GM21529 (cell line): ENCODE data around the gene UNC119B.
A peak's percentile ranks its signal among the peaks of the same experiment; 100 is the strongest.

Experiments used
- ATAC-seq: cut with Tn5 transposase; IDR thresholded peaks from one replicate; pipeline ENCODE4 v1.9.1; 2021; ENCODE audit not compliant: unreplicated experiment

Gene UNC119B

DNA sequence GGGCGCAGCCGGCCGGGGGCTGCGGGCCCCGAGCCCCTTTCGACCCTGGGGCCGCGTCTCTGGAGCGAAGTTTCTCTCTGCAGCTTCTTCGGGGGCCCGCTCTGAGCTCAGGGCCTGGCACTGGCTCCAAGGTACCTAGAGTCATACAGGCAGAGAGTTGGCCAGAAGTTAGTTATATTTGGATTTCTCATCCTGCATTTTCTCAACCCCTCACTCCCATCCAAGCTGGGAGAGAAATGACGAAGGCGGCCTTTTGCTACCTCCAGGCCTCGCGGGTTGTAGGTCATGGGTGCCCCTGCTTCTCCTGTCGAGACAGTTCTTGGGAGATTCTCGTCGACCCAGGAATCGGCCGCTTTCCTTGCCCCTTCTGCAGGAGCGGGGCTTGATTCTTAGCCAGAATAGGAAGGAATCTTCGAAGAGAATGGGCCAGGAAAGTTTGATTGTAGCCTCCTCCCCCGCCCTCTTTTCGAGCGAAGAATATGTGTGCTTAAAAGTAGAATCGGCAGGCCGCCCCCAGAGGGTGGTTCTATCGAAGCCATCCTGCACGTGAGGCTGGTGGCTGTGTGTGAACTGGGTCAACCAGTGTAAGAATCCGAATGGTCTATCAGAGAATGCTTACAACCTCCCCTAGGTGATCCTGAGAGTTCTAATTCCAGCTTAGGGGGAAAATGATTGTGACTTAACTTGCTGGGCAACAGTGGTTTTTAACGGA, 22.5 kb upstream of the UNC119B start:
- no peak for ATAC-seq

GRCh38 chr12:120688527-120689071, 21.7 kb upstream of the UNC119B start:
- no peak for ATAC-seq

- no peak for ATAC-seq
These were observed 20.7 kb upstream of the UNC119B start for GRCh38 chr12:120689397-120690082.

- no peak for ATAC-seq
These were observed 20.2 kb upstream of the UNC119B start for GRCh38 chr12:120690083-120690450.

GRCh38 chr12:120690978-120691377, 19.3 kb upstream of the UNC119B start:
- no peak for ATAC-seq

DNA sequence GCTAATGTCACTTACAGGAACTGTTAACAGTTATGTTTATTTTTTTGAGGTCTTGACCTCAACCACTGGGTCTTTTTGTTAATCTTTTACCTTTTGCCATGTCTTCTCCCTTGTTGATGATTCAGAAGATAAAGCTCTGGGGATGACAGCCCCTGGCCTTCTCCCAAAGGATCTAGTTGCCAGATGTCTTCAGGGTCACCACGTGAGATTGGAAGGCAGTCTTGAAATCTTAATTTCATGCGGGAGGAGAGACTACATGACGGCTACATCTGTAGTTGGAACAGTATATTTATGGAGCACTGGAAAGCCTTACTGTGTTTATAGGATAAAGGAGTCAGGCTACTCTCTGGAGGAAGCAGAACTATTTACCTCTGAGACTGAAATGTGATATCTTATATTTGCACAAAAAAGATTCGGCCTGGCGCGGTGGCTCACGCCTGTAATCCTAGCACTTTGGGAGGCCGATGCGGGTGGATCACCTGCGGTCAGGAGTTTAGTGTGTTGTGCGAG, 17.7 kb upstream of the UNC119B start:
- no peak for ATAC-seq

DNA sequence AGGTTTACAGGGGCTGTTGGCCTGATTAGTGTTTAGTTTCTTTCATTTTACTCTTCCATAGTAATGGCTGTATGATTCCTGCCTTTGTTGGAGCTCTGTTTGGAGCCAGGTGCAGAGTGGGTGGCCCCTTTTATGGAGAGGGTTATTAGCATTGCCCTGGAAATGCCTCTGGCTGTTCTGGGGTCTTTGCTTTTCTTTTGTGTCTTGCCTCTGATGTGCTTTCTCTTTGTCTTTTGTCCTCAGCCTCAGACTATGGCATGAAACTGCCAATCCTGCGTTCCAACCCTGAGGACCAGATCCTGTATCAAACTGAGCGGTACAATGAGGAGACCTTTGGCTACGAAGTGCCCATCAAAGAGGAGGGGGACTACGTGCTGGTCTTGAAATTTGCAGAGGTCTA, 16.4 kb upstream of the UNC119B start:
- no peak for ATAC-seq

DNA sequence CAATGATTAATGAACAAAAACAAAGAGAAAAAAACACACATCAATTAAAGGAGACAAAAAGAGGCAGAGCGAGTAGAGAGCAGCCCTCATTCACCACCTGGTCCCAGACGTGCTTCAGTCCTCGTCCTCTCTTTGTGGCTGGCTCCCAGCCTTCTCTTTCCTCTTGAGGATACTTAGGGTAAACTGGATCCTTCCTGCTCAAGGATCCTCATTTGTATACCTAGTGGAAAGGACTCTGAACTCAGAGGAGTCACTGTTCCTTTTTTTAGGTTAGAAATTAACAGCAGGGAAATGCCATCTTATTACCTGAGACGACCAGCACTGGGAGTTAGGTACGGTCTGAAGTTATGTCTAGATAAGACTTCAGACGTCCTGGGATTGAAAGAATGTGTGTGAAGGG, 13.6 kb upstream of the UNC119B start:
- no peak for ATAC-seq

DNA sequence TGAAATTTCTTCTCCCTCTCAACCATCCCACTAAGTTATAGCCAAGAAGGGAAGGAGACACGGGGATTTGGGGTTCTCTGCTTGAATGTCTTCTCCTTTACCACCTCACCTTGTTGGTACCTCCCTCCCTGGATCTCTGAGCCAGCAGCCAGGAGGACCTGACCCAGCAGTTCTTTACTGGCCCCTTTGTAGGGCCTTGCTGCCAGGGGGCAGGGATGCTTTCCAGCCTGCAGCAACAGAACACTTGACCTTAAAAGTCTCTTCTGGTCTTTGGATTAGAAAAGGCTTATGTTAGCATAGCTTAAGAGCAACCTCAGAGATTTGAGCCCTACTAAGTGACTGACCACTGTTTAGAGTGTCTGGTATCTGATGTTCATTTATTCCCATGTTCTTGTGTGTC, 12.9 kb upstream of the UNC119B start:
- ATAC-seq = no peak

GRCh38 chr12:120698665-120699064, 11.6 kb upstream of the UNC119B start:
- ATAC-seq = no peak

GRCh38 chr12:120699553-120699952, 10.7 kb upstream of the UNC119B start:
- no peak for ATAC-seq

- no peak for ATAC-seq
These were observed 9.4 kb upstream of the UNC119B start for GRCh38 chr12:120700886-120701285.

- ATAC-seq = no peak
These were observed 7.6 kb upstream of the UNC119B start for GRCh38 chr12:120702637-120703036.

GRCh38 chr12:120703311-120703942, 6.8 kb upstream of the UNC119B start:
- no peak for ATAC-seq

- no peak for ATAC-seq
These were observed 4.6 kb upstream of the UNC119B start for GRCh38 chr12:120705618-120706017.

DNA sequence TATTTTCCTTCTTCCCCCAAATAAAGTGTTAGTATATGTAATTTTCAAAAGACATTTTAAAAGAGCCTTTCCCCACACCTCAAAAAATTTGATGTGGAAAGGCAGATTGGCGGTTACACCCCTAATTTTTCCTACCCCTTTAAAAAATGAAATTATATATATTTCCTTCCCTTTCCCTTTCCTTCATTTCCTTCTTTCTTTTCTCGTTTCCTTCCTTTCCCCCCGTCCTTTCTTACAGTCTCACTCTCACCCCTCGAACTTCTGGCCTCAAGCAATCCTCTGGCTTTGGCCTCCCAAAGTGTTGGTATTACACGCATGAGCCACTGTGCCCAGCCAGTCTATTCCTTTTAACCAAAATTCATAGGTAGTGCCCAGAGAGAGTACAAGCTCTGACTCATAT, 4.2 kb upstream of the UNC119B start:
- no peak for ATAC-seq

DNA sequence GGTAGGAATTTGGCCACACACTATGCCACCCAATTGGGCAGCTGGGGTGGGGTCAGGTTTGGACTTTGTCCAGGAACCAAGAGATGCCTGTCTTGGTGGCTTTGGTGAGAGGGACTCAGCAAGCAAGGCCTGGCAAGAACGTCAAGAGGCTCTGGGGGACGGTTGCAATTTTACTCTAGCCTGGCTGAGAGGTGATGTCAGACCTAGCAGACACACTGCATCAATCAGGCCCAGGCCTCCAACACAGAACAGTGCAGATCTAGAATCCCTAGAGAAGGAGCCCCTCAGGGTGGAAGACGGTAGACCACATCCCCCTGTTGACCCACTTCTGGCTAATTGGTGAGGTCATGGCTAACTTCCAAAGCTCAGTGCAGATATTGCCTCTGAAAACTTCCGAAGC, 1.6 kb upstream of the UNC119B start:
- ATAC-seq = no peak

DNA sequence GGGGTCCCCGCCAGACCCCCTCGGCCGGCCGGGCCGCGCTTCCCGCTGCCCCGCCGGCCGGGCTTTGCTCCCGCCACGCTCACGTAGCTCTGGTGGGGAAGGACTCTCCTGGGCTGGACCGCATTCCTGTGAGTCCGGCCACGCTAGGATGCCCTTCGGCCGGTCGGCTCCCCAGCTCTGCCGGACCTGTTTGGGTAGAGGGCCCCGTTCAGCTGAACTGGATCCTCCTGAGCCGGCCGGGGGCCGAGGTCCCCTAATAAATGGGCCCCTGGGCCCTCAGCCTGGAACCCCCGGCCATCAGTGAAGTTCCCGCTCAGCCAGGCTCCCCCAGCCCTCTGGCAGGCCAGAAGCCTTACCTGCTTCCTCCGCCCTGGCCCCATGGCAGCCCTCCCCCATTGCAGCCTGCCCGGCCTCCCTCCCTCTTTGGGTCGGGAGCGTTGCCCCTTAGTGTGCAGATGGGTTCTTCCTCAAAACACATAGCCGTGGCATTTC, 593 bp downstream of the UNC119B start:
- ATAC-seq = peak; percentile 31

DNA sequence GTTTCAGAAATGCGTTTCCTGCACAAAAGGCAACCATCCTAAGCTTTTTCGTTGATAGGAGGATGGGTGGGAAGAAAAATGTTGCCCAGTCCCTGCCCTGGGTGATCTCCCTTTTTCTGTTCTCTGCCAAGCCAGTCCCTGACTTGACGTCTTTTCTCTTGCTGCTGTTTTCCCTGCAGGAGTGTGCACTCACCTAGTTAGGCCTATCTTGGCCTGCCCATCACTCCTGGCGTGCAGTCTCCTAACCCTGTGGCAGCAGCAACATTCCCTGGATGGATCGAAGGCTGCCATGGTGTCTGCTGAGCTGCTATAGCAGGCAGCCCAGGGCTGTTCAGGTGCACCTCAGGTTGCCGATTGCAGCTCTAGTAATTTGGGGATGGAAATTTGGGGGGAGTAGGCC, 1.2 kb downstream of the UNC119B start:
- ATAC-seq = no peak

GRCh38 chr12:120712610-120713009, 2.4 kb downstream of the UNC119B start:
- no peak for ATAC-seq

DNA sequence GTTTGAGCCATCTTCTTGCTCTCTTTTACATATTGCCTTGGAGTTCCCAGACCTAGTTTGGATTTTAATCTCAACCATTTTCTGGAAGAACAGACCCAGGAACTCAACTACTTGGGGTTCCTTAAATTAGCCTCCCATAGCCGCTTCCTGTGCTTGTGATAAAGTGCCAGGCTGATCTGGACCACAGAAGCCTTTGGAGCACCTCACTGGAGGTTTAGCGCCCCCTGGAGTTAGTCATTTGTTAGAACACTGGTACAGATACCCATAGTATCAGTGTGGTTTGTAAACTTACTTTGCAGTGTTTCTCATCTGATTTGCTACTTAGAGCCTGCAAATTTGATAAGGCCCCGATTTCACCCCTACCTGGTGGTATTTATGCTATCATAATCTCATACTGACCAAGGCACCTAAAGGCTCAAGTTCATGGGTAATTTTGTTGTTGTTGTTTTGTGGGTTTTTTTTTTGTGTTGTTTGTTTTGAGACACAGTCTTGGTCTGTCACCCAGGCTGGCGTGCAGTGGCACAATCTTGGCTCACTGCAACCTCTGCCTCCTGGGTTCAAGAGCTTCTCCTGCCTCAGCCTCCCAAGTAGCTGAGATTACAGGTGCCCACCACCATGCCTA, 3.7 kb downstream of the UNC119B start:
- peak; percentile 55 for ATAC-seq
